MM.1S (cell line): ENCODE results near the gene VGLL4.

Experiments
- DNase-seq: peaks from one replicate; pipeline ENCODE4 v3.0.0-alpha.2; 2015
- H2AFZ ChIP-seq: fragments of 300-600 bp; sonication (generic); 2 replicates; pipeline ENCODE4 v1.6.0; 2016; ENCODE audit warnings: antibody characterized with exemption, low read length
- H3F3A ChIP-seq: fragments of 300-600 bp; sonication (generic); 2 replicates; pipeline ENCODE4 v1.6.1; 2016; ENCODE audit warnings: mild to moderate bottlenecking, antibody characterized with exemption, low read length, moderate library complexity, mixed read lengths; ENCODE audit not compliant: insufficient read depth
- H3K27ac ChIP-seq: fragments of 300-600 bp; sonication (generic); 2 replicates; pipeline ENCODE4 v1.5.1; 2016; ENCODE audit warnings: mild to moderate bottlenecking, low read length
- H3K27me3 ChIP-seq: fragments of 300-600 bp; sonication (generic); replicated peaks from 2 replicates; pipeline ENCODE4 v1.6.0; 2016; ENCODE audit warnings: low read length; ENCODE audit not compliant: insufficient read depth
- H3K36me3 ChIP-seq: fragments of 300-600 bp; sonication (generic); replicated peaks from 2 replicates; pipeline ENCODE4 v1.6.1; 2016; ENCODE audit warnings: mild to moderate bottlenecking, low read length, mixed read lengths; ENCODE audit not compliant: insufficient read depth
- H3K4me1 ChIP-seq: fragments of 300-600 bp; sonication (generic); 2 replicates; pipeline ENCODE4 v1.6.1; 2016; ENCODE audit warnings: low read length, mixed read lengths
- H3K4me2 ChIP-seq: fragments of 300-600 bp; sonication (generic); 2 replicates; pipeline ENCODE4 v1.6.0; 2016; ENCODE audit warnings: low read depth, low read length
- H3K4me3 ChIP-seq: fragments of 300-600 bp; sonication (generic); 2 replicates; pipeline ENCODE4 v1.5.1; 2016; ENCODE audit warnings: low read length, mixed read lengths
- H3K79me2 ChIP-seq: fragments of 300-600 bp; sonication (generic); 2 replicates; pipeline ENCODE4 v1.6.1; 2016; ENCODE audit warnings: mixed run types, low read length, mixed read lengths
- H3K9ac ChIP-seq: fragments of 300-600 bp; sonication (generic); 2 replicates; pipeline ENCODE4 v1.6.1; 2016; ENCODE audit warnings: low read length, mixed read lengths
- H3K9me2 ChIP-seq: fragments of 300-600 bp; sonication (generic); replicated peaks from 2 replicates; pipeline ENCODE4 v1.6.1; 2016; ENCODE audit warnings: mild to moderate bottlenecking, low read length, mixed read lengths; ENCODE audit not compliant: insufficient read depth
- H3K9me3 ChIP-seq: fragments of 300-600 bp; sonication (generic); replicated peaks from 2 replicates; pipeline ENCODE4 v1.6.1; 2016; ENCODE audit warnings: mild to moderate bottlenecking, low read length, mixed read lengths; ENCODE audit not compliant: insufficient read depth
- H4K20me1 ChIP-seq: fragments of 300-600 bp; sonication (generic); 2 replicates; pipeline ENCODE4 v1.6.1; 2016; ENCODE audit warnings: mild to moderate bottlenecking, low read length, moderate library complexity, mixed read lengths; ENCODE audit not compliant: insufficient read depth
- EZH2 ChIP-seq: fragments of 300-600 bp; sonication (generic); optimal IDR thresholded peaks from 2 replicates; pipeline ENCODE3; 2017; ENCODE audit warnings: low read depth, mild to moderate bottlenecking, antibody characterized with exemption, low read length, mixed read lengths
- EZH2phosphoT487 ChIP-seq: fragments of 300-600 bp; sonication (generic); IDR thresholded peaks from 2 replicates; pipeline ENCODE4 v1.6.1; 2018; ENCODE audit warnings: antibody characterized with exemption, low read length
- TF ChIP-seq, protein P1 (sequence below): fragments of 300-600 bp; sonication (generic); IDR thresholded peaks from 2 replicates; pipeline ENCODE4 v1.5.1; 2016; ENCODE audit warnings: antibody characterized with exemption, low read length, mixed read lengths

VGLL4 gene

DNA sequence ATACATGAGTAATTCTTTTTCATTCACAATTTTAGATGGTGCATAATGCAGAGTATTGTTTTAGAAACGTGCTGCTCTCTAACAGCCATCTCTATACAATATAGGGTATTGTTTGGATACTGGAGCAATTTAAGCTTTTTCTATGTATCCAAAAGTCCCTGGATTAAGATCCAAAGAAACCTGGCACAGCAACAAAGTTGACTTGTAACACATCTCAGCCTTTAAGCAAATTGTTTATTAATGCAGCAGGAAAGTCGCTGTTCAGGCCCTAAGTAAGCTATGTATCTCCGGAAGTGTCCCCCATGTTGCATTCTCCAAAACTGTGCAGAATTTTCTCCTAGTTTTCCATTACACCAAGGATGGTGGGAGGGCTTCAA, 7.3 kb downstream of the VGLL4 start:
- Histone ChIP-seq H3K9me3 (no peaks in the 10 kb centered on the region), H3K4me2 (no peak overlapping the region)

DNA sequence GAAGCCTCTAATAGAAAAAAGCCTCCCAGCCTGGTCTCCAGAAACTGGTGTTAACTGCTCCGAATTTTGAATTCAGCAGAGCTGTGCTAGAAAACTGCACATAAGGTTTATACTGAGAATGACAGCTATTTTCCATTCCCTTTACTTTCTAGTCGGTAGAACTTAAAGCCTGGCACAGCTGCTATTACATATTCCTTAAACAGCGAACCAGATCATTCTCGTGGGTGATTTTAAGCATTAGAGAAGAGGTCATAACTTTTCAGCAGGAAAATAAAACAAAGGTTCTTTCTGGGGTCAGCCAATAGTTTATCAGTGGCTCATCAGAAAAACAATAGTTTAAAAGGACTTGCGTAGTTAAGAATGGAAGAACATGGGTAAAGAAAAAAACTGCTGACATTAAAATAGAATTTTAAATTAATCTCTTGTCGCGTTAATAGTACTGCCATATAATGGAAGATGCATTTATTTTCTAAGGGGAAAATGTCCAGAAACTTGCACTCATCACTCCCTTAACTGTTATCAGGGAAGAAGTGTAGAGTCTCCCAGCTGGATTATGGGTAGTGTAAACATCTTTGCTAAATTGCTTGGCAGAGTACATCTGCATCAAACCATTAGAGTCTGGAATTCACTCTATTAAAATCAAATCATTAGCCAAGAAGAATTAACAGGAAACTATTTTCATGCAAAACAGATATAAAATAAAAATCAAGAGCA, 7.9 kb downstream of the VGLL4 start:
- Histone ChIP-seq H3K9me3 (no peaks in the 10 kb centered on the region), H3K79me2 (peaks cover 94% of the 10 kb centered on the region), H3F3A (no peaks in the 10 kb centered on the region), H3K9me2 (no peaks in the 10 kb centered on the region), H3K4me3 (no peak overlapping the region), H3K4me2 (no peak overlapping the region), H3K27ac (no peak overlapping the region), H3K9ac (no peak overlapping the region), H3K27me3 (no peaks in the 10 kb centered on the region), H4K20me1 (0 out of 2 replicates have a peak, but pooled peaks cover under 1% of the 10 kb centered on the region), H3K4me1 (no peaks in the 10 kb centered on the region), H3K36me3 (no peaks in the 10 kb centered on the region), H2AFZ (no peak overlapping the region)
- no peak for TF ChIP-seq EZH2
- no peak for TF ChIP-seq EZH2phosphoT487
- TF ChIP-seq, protein P1, sequence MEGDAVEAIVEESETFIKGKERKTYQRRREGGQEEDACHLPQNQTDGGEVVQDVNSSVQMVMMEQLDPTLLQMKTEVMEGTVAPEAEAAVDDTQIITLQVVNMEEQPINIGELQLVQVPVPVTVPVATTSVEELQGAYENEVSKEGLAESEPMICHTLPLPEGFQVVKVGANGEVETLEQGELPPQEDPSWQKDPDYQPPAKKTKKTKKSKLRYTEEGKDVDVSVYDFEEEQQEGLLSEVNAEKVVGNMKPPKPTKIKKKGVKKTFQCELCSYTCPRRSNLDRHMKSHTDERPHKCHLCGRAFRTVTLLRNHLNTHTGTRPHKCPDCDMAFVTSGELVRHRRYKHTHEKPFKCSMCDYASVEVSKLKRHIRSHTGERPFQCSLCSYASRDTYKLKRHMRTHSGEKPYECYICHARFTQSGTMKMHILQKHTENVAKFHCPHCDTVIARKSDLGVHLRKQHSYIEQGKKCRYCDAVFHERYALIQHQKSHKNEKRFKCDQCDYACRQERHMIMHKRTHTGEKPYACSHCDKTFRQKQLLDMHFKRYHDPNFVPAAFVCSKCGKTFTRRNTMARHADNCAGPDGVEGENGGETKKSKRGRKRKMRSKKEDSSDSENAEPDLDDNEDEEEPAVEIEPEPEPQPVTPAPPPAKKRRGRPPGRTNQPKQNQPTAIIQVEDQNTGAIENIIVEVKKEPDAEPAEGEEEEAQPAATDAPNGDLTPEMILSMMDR, result no peak
- DNase-seq, result no peak

More for the DNA sequence above, 7.3 kb downstream of the VGLL4 start:
- no peak overlapping the region for H3K4me3 ChIP-seq
- no peak overlapping the region for H3K9ac ChIP-seq
- H4K20me1 ChIP-seq, result no peaks in the 10 kb centered on the region
- peaks cover 4% of the 10 kb centered on the region; the same call in 1 of the 2 replicates for H3K4me1 ChIP-seq
- no peak overlapping the region for H2AFZ ChIP-seq
- H3K36me3 ChIP-seq, result no peaks in the 10 kb centered on the region
- DNase-seq, result no peak
- no peak overlapping the region for H3K27ac ChIP-seq
- TF ChIP-seq EZH2, result no peak
- TF ChIP-seq EZH2phosphoT487, result no peak
- TF ChIP-seq, protein P1, result no peak
- H3K79me2 ChIP-seq, result peaks cover 94% of the 10 kb centered on the region
- no peaks in the 10 kb centered on the region for H3K9me2 ChIP-seq
- no peaks in the 10 kb centered on the region for H3F3A ChIP-seq
- H3K27me3 ChIP-seq, result no peaks in the 10 kb centered on the region

DNA sequence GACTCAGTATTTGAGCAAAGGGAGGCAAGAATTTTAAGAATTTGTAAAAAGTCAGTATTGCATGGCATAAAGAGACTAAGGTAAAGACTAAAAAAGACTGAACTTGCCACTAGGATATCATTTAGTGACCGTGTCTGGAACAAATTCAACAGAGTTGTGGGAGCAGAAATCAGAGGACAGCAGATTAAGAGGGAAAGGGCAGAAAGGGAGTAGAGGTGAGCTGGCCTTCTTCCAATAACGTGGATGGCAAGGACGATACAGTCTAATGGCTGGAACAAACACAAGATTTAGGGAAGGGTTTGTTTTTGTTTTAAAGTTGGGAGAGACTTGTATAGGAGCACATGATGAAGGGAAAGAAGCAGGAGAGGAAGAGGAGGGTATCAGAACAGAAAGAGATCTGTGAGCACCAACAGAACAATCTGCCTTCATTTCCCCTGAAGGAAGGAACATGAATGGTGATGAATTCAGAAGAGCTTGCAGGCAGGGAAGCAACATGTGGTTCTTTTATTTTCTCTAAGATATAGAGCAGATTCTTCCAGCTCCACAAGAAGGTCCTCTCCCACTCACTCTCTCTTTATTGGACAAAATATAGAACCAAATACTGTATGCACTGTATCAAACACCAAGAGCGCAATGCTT, 8.6 kb downstream of the VGLL4 start:
- no peak overlapping the region for H3K4me3 ChIP-seq
- H3F3A ChIP-seq, result no peaks in the 10 kb centered on the region
- peaks cover 94% of the 10 kb centered on the region for H3K79me2 ChIP-seq
- 0 out of 2 replicates have a peak, but pooled peaks cover 3% of the 10 kb centered on the region for H4K20me1 ChIP-seq
- H3K36me3 ChIP-seq, result no peaks in the 10 kb centered on the region
- H3K9ac ChIP-seq, result no peak overlapping the region
- H3K9me2 ChIP-seq, result no peaks in the 10 kb centered on the region
- no peaks in the 10 kb centered on the region for H3K27me3 ChIP-seq
- H3K4me1 ChIP-seq, result no peaks in the 10 kb centered on the region
- H3K9me3 ChIP-seq, result no peaks in the 10 kb centered on the region
- H3K4me2 ChIP-seq, result no peak overlapping the region
- H3K27ac ChIP-seq, result no peak overlapping the region
- DNase-seq, result no peak
- H2AFZ ChIP-seq, result no peak overlapping the region
- no peak for TF ChIP-seq EZH2phosphoT487
- TF ChIP-seq EZH2, result no peak
- TF ChIP-seq, protein P1, result no peak
